NCI-H524 treated with DMSO at 0.1 percent for 48 hours (cell line): ENCODE data around the gene UBE2E2.
"Not testable (repeated sequence)": the region's sequence is repeated elsewhere in the genome, so short reads cannot be mapped to it uniquely, and the experiment has no call there.

ENCODE experiments used
- DNase-seq: peaks from one replicate; lab custom pipeline; 2025; lab: John Stamatoyannopoulos, UW

The UBE2E2 gene

DNA sequence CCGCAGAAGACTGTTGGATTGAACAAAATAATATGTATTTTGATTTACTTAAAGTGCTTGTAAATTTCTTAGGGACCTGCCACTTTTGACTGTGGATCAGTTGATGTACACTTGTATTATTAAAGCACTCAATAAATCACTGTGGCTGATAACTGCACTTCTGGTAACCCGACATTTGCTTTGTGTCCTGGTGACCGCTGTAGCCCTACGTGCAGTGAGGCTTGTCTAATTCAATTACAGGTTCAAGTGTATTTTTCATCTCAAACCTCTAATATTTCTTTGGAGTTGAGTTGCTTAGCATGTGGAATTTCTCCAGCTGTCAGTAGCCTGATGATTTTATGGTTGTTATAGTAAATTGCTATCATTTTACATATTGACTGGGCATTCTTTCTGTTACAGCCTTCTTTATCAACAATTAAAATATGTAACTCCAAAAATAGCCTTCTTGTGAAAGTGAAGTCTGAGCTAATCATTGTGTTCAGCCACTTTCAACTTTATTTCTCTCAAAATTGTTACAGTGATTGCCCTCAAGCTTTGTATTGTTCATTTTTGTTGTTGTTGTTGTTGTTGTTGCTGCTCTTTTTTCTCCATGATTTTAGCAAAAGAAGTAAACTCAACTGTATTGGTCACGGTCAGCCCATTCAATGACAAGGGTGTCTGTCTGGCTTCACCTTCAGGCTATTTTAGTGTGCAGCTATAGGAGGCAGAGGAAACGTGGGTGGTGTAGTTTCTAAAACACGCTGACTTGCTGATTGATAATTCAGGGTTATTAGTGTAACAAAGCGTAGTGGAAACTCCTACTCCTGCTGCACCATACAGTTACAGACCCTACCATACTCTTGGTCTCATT is 387.5 kb downstream of the UBE2E2 start:
- DNase-seq: no peak

DNA sequence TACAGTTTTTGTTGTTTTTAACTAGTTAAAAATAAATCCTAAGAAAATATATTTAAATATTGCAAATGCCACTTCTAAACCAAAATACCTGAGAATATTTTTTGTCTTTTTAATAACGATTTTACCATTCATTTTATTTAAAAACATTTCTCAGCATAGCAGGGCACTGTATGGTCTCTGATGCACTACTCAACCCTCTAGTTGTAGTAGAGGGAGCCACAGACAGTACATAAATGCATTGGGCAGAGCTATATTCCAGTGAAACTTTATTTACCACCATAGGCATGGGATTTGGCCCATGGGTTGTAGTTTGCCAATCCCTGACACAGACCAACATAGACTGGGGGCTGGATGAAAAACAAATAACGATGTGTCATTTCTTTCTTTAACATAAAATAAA is 388.2 kb downstream of the UBE2E2 start:
- DNase-seq: no peak

DNA sequence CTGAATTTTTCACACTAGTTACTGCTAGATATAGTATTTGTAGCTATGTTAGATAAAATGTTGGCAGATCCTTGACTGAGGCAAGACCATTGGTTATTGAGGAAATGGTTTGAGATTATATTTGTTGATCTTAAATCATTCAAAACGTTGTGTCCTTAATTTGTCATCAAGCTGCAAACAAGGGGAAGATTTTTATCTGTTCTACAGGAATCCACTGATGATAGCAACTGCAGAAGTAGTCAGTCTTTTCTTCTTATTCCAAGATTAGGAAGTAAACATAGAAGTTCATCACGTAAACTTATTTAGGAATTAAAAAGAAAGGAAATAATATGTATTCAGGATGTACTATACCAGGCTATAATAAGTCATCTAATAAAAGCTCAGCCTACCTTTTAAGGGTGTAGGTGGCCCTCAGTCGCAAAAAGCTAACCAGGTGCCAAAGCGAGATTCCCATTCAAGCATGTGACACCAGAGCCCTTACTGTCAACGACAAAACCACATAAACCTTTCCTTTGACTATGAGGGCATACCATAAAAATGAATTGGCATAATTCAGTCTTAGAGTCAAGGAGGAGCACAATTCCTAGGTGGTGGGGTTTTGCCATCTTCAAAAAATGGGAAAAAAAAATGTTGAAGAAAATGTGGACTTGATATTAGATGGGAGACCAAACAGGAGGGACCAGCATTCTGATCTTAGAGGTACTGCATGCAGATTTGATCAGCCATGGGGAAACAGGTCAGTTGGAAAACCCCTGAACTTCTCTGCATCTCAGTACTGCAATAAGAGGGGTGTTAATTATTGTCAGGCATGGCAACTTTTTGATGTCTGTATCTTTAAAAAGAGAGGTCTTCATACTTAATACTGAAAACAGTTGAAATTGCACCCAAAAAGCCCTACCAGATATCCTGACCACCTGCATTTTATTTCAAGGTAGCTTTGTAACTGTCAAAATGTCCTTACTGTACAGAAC is 390.1 kb downstream of the UBE2E2 start:
- no peak for DNase-seq

DNA sequence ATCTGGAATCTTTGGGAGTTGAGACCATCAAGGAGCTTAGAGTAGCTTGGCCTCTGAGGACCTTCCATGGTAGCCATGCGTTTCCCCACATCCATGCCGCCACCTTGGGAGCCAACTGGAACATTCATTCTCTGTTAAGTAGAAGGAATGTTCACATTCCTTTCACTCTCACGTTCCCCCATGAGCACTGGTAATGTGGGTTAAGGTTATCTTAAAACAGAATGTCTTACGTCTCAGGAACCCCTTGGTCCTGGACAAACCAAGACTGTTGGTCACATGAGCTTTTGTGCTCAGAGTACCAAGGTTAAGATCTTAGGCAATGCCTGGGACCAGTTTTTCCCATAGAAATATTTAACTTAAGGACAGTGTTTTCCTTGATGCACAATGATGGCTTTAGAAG is 390.9 kb downstream of the UBE2E2 start:
- DNase-seq: no peak

DNA sequence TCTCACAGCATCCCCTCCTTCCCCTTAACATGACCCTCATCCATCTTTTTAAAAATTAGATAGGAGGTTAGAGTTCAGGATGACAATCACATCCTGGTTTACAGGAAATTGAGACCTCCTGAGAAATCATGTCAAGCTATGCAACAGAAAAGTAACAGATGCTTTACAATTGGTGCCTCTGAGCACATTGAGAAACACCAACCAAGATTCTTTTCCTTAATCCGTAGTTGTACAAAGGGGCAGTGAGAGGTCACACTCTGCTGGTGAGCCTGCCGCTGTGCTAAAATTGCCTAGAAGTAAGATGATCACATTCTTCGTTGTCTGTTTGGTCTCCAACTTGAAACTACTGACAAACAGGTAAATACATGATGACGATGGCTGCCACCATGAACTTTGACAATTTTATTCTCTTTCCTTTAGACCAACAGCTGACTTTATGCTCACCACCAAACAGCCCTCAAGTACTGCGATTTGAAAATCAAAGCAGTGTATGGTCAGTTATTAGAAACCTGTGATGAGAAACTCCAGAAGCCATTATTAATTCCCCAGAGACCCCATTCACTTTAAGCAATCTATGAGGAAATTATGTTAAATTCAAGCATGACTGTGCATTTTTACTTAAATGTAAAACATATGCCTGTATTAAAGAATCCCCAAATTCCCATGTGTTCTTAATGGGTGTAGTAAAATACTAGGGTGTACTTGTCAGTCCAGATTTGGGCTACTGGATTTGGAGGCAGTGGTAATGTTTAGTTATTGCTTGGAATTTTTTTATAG is 392.0 kb downstream of the UBE2E2 start:
- DNase-seq: no peak

DNA sequence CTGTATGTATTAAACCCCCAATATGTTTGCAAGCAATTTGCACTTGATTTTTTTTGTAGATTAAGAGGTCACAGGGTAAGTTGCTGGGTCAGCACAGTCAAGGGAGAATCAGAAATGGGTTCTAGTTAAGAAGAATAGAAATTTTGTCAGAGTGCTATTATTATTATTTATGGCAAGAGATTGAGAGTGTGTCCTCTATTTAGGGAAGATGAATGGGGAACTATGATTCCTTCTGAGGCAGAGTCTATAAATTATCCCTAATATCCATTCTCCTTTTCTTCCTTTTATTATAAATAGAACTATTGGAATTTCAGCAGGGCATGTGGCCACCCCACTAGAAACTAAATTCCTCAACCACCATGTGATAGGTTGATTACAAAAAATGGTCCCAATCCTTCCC is 392.7 kb downstream of the UBE2E2 start:
- DNase-seq: no peak

DNA sequence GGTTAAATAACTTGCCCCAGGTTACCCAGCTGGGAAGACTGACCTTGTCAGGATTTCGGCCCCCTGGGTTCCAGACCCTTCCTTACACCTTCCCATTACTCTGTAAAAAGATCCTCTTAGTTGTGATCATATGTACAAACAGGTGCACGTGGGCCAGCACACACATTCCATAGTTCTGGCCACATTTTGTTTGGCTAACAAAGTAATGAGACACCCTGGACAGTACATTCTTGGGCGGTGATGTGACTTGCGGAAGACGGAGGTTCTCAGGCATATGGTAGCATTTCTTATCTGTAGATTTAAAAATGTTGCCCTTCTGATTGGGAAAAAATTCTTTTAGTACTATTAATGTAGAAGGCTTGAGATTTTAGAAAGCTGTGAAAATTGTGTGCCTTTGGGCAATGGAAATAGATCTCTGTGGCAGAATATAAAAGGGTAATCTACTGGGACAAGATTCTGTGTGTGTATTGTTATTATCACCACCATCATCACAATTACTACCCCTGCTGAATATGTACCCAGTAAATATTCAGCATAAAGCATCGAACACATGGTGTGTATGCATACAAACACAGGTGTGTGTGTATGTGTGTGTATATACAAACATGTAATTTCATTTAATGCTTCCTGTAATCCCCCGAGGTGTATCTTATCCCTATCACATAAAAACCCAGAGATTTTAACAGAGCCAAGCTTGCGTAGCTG is 397.2 kb downstream of the UBE2E2 start:
- no peak for DNase-seq

DNA sequence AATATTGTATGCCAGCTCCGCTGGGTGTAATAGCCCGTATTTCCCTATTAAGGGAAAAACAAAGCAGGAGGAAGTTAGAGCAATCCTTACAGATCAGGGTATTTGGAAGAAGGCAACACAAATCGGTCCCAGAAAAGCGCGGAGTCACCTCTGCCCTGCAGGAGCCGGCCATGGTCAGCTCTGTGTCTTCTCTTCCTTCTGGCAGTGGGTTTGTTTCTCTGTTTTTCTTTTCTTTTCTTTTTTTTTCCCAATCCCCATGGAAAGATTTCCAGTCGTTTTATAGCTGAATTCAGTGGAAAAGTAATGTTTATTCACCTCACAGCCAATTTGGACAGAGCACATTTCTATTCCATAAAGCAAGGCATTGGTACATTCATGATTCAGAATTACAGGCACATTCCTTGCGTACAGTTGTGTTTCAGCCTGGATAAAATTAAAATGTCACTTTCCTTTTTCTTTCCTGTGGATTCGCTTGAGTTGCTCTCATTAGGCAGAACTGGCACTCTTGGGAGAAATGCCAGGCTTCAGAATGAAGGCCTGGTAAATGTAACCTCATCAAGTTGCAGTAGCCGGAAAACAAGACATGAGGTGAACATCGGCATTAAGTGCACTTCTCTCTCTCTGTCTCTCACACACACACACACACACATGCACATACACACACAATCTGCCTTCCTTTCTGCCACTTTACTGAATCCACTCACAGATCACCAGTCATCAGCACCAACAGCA is 398.1 kb downstream of the UBE2E2 start:
- DNase-seq: no peak

DNA sequence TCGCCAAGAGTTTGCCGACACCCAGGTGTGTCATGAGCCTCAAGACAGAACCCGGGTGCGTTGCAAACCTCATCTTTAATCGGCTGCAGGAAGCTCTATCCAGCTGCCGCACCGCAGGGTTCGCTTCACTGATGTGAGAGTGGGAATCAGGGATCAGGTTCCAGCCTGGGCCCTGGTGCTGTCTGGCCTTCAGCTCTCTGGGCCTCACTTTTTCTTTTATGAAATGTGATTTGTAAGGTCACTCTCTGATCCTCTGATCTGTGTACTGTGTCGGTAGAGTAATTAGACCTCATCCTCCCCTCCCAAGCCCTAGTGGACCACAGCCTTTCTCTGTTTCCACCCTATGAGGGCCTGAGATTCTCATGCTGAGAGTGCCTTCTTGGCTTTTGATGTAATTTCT is 399.8 kb downstream of the UBE2E2 start:
- DNase-seq: no peak

DNA sequence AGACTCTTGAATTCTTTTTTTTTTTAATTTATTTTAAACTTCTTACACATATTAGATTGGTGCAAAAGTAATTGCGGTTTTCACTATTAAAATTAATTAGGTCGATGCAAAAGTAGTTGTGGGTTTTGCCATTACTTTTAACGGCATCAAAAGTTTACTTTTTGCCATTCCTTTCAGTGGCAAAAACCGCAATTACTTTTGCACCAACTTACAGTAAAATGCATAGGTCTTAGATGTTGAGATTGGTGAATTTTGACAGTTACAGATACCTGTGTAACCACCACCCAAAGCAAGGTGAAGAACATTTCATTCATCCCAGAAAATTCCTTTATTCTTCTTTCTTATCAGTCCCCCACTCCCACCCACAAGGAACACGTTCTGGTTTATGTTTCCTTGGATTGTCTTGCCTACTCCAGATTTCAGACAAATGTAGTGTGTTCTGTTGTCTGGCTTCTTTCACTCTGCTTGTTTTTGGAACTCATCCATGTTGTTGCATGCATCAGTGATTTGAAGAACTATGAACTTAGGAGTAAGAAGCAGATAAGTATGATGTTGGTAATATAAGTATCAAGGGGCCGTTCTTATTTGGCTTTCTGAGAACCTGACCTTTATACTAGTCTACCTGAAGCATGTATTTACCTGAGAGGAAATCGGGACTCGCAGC is 404.2 kb downstream of the UBE2E2 start:
- no peak for DNase-seq

DNA sequence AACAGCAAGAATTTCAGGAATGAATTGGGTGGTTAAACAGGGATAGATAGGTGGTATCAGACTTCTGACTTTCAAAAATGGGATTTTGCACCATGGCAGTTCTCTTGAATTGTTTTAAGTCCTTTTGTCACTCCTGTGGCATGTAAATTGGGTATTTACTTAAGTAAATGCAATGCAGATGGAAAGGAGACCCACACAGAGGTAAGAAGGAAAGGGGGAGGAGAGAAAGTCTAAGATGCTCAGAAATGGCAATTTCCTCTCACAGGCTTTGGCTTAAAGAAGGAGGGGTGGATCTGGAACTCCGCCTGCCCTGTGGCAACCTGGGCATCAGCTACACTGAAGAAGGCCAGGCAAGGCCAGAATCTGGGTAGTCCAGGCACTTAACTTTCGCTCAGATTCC is 405.5 kb downstream of the UBE2E2 start:
- DNase-seq: no peak

DNA sequence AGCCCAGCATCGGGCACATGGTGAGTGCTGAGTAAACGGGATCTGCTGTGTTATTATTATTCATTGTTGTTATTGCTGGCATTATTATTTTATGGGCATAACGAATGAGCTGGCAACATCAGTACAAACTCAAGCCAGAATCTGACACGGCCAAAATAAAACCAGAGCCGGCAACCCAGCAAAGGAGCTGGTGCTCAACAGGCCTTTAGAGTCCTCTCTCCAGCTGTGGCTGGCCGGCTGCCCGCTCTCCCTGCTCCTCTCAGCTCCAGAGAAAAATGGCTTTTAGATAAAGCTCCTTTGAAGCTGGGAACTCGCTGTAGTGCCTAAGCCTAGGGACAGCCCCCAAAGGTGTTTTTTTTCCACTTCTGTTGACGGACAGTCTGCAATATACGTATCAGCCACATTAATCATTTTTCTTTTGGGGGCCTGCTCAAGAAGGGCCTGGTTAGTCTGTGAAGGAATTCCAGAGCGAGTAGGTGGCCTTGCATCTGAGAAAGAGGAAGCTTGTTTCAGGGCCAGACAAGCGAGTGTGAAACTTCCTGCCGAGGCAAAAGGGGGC is 408.7 kb downstream of the UBE2E2 start:
- no peak for DNase-seq

DNA sequence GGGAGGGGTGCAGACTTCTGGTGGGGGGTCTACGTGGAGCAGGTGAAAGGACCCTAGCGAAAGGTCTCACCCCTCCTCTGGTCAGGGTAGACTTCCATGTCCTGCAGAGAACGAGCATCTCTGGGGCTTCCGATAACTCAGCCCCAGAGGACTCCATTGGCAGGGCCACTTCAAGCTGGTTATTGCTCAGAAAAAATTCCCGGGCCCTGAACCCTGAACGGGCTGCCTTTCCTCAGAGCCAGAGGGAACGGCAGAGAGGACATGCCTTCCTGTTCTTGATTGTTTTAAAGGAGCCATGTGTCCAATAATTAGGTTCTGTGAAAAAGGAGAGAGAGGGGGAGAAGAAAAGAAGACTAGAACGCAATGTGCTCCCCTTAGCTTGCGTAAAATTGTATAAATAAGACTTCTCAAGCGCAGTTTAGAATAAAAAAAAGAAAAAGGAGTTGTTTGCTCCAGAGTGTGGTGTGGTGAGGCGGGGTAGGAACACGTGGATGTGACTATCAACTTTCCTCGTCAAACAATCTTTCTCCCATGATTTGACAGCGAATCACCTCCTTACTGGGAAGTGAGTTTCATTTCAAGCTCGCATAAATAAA is 409.3 kb downstream of the UBE2E2 start:
- DNase-seq: no peak

DNA sequence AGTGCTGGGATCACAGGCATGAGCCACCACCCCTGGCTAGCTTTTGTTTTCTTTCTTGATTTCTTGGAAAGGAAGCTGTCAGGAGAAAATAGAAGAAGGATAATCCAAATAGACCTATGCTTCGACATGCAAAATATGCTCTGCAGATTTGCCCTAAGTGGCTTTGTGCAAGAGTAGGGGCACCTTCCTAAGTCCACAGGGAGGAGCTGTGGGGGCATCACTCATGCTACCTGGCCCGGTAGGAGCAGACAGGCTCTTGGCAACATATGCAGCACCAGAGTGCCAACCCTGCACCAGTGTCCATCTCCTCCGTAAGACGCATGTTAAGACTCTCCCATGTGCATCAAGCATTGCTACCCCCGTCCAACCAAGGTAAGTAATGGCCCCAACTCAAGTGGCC is 411.9 kb downstream of the UBE2E2 start:
- DNase-seq: no peak

DNA sequence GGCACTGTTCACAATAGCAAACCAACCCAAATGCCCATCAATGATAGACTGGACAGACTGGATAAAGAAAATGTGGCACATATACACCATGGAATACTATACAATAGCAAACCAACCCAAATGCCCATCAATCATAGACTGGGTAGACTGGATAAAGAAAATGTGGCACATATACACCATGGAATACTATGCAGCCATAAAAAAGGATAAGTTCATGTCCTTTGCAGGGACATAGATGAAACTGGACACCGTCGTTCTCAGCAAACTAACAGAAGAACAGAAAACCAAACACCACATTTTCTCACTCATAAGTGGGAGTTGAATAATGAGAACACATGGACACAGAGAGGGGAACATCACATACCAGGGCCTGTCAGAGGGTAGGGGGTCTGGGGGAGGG is 415.3 kb downstream of the UBE2E2 start:
- not testable (repeated sequence) for DNase-seq

DNA sequence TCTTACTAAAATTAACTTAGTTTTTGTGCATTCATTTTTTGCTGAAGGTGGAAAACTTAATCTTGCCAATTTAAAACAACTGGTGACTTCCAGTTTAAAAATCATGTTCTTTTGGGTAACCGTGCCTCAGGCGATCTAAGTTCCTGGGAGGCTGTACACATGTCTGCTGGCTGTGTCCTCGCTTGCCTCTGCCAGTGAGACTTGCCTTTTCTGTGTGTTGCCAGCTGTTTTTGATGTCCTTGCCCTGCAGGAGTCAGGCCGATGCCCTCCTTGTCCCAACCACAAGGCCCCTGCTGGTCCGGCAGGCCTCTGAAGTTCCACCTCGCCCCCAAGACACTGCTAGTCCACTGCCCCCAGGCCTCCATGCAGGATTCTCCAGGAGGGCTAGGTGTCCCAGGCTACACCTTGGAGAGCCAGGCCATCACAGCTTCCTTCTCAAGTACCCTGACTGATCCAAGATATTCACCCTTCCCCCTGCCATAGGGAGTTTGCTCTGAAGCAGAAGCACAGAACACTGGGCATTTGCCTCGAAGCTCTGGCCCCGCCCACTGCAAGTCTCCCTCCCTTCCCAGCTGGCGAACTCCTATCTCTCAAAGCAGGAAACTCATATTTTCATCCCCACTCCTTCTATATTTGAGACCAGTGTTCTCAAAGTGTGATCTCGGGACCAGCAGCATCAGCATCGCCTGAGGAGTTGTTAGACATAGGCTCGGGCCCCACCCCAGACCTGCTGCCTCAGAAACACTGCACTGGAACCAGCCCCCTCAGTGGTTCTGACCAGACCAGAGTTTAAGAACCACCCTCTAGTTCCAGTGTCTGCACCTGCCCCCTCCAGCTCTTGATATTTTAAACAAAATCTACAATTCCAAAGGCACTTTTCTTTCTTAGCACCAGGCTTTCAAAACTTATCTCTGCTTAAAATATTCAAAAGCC is 416.8 kb downstream of the UBE2E2 start:
- no peak for DNase-seq

DNA sequence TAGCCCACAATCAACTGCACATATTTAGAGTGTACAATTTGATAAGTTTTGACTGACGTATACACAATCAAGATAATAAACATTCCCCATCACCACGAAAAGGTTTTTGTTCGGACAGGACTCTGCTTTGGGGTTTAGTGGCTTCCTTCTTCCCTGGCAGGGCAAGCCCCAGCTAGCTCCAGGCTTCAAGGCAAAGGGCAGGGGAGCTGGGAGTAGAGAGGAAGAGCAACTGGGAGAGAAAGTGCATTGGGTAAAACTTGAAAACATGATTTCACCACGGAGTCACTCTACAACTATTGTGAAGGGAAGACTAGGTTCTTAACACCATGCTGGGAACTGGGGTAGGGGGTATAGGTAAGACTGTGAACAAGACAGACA is 417.5 kb downstream of the UBE2E2 start:
- no peak for DNase-seq

DNA sequence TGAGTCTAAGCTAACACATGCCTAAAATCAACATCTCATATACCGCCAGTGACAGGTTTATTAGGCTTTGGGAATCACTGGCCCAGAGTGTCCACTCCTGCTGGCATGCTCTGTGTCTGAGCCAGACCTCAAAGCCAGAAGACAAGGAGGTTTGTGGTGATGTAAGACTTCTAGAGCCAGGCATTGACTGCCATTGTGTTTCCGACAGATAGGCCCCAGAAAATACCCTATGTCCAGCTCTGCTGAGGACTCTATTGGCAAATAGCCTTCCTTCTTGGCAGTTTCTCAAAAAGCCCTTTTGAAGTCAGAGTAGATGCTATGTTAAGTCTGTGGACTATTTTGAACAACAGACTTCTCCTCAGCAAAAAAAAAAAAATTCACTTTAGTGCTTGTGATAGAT is 420.7 kb downstream of the UBE2E2 start:
- DNase-seq: no peak

DNA sequence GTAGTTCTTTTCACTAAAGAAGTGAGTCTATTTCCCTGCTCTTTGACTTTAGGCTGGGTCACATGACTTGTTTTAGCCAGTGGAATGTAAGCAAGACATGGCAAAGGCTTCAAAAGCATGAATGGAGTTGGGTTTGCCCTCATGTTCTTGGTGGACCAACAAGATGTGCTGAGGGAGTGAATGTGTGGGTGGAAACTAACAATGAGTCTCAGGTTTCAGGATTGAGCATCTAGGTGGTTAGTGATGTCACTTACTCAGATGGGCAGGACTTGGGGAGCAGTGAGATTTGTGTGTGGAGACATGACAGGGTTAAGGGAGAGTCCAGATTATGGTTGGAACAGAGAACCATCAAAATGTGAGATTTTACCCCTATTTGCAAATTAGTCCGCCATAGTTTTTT is 421.2 kb downstream of the UBE2E2 start:
- no peak for DNase-seq
